Natural killer cell (primary cell): Measurements from ENCODE around the gene VPS18. TPM values are rescaled to one million over a fixed set of nuclear protein-coding genes. Genes with fewer than 3 reads are reported as not detected.
A peak's percentile ranks its signal among the peaks of the same experiment; 100 is the strongest.

ENCODE experiments used
- ATAC-seq, 3 donors: fragments of 150-1000 bp in 2 of 3; fragments of 200-7000 bp in 1 of 3; cut with Tn5 transposase; 1 replicate in 1 of 3; 2 replicates in 2 of 3; pipeline ENCODE4 v1.10.0; 2021; ENCODE audit warnings: mild to moderate bottlenecking in 2 of 3, moderate library complexity in 2 of 3
- DNase-seq, 2 donors: peaks; one replicate each; pipeline versions ENCODE4 v3.0.0 to v3.0.0-alpha.2; 2013 to 2021; ENCODE audit warnings: mixed read lengths in 1 of 2
- H3K27ac ChIP-seq: one replicate; pipeline ENCODE4 v1.5.1; 2013; ENCODE audit warnings: mild to moderate bottlenecking, low read length
- H3K27me3 ChIP-seq: one replicate; pipeline ENCODE4 v1.6.1; 2013; ENCODE audit warnings: low read length; ENCODE audit not compliant: control insufficient read depth, insufficient read depth
- H3K36me3 ChIP-seq: one replicate; pipeline ENCODE4 v1.6.1; 2013; ENCODE audit warnings: low read length; ENCODE audit not compliant: control insufficient read depth, insufficient read depth
- H3K4me1 ChIP-seq: one replicate; pipeline ENCODE4 v1.6.1; 2013; ENCODE audit warnings: low read length; ENCODE audit not compliant: control insufficient read depth, insufficient read depth
- H3K4me3 ChIP-seq: one replicate; pipeline ENCODE4 v1.5.1; 2013; ENCODE audit warnings: low read length
- H3K9me3 ChIP-seq: one replicate; pipeline ENCODE4 v1.6.1; 2013; ENCODE audit warnings: low read length; ENCODE audit not compliant: control insufficient read depth, insufficient read depth
- H3K27ac Mint-ChIP-seq, 2 donors: one replicate each; pipeline ENCODE4 v1.8.0; 2022; ENCODE audit warnings: mild to moderate bottlenecking in 2 of 2, mixed read lengths in 2 of 2, moderate library complexity in 1 of 2
- H3K27me3 Mint-ChIP-seq, 2 donors: one replicate each; pipeline ENCODE4 v1.8.0; 2022; ENCODE audit warnings: low read depth in 2 of 2, mixed read lengths in 2 of 2
- H3K36me3 Mint-ChIP-seq: one replicate; pipeline ENCODE4 v1.8.0; 2022; ENCODE audit warnings: mixed read lengths
- H3K4me1 Mint-ChIP-seq, 2 donors: one replicate each; pipeline ENCODE4 v1.8.0; 2022; ENCODE audit warnings: mixed read lengths in 2 of 2
- H3K4me3 Mint-ChIP-seq: one replicate; pipeline ENCODE4 v1.8.0; 2022; ENCODE audit warnings: mild to moderate bottlenecking, moderate library complexity, mixed read lengths
- H3K9me3 Mint-ChIP-seq, 2 donors: one replicate each; pipeline ENCODE4 v1.8.0; 2022; ENCODE audit warnings: mixed read lengths in 2 of 2
- WGBS: methylation state at CpG from one replicate; pipeline ENCODE4 v1.1.7; 2013; ENCODE audit warnings: missing lambda C conversion rate; ENCODE audit not compliant: insufficient coverage; 5-methylcytosine and 5-hydroxymethylcytosine counted together
- intact Hi-C: fragments of 100-400 bp; cut with micrococcal nuclease; formaldehyde crosslinking; loops from one replicate; pipeline ENCODE4 v1.14.2; 2022
- total RNA-seq, 4 donors: library from RNA; stranded (reverse); fragments of 120-200 nt in 1 of 4; gene quantifications; one replicate each; pipeline versions ENCODE4 v1.2.3 to v1.2.4, GENCODE V29; 2013 to 2022
- TF ChIP-seq, protein P1 (sequence below): fragments of 200-600 bp; IDR thresholded peaks from one replicate; pipeline ENCODE4 v1.8.0; 2022; ENCODE audit warnings: antibody characterized with exemption

Gene VPS18
- total RNA-seq, 3 donors from 2014 or later (not counting 1 experiment from before 2014, with no cell fraction given): 30.8 to 35.6 (median 34.1) TPM

DNA sequence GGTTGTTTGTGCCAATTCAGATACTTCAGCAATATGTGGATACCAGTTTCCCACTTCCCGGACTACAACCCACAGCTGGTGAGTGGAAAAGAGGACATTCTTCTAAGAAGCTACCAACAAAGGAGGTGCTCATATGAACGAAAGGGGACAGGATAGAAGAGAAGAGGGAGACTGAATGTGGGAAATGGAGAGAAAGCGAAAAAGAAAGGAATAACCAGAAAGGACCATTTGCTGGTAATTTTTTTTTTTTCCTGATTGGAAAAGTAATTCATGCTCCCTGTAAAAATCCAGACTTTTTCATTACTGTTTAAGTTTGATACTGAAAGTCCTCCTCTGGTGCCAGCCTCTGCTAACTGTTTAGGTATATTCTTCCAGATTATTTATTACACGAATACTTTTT is 57.5 kb downstream of the VPS18 start:
- ATAC-seq: no peak
- H3K27ac Mint-ChIP-seq: no peak overlapping the region

DNA sequence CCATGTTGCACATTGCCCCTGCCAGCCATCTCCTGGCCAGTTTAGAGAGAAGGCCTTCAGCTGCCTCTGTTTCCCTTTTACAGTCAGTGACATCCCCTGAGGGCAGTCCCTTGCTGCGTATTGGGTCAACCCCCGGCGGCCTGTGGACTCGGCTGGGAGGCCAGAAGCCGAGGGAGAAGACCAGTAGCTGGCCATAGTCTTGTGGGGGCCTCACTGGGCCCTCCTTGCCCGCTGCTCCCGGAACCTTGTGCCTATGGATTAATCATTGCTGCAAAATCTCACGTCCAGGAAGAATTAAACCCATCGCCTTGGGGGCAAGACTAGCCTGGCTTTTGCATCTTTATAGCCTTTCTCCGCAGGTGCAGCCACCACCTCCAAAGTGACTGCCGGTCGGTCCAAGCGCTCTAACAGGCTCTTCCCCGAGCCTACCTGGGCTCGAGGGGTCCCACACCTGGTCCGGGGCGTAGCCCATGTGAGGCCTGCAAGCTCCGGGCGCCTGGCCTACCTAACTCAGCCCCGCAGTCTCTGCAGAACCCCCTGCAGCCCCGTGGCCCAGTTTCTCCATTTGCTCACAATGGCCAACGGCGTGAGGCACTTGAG is 58.2 kb downstream of the VPS18 start:
- H3K4me1 Mint-ChIP-seq: peaks cover 0 to 11% of the 10 kb centered on the region in 2 donors
- DNase-seq: no peak
- Histone ChIP-seq H3K4me3 (peak overlapping the region; percentile 56), H3K27ac (peak overlapping the region; percentile 4), H3K9me3 (no peaks in the 10 kb centered on the region), H3K36me3 (no peaks in the 10 kb centered on the region), H3K4me1 (peaks cover 18% of the 10 kb centered on the region), H3K27me3 (no peaks in the 10 kb centered on the region)
- ATAC-seq: no peak
- TF ChIP-seq, protein P1, sequence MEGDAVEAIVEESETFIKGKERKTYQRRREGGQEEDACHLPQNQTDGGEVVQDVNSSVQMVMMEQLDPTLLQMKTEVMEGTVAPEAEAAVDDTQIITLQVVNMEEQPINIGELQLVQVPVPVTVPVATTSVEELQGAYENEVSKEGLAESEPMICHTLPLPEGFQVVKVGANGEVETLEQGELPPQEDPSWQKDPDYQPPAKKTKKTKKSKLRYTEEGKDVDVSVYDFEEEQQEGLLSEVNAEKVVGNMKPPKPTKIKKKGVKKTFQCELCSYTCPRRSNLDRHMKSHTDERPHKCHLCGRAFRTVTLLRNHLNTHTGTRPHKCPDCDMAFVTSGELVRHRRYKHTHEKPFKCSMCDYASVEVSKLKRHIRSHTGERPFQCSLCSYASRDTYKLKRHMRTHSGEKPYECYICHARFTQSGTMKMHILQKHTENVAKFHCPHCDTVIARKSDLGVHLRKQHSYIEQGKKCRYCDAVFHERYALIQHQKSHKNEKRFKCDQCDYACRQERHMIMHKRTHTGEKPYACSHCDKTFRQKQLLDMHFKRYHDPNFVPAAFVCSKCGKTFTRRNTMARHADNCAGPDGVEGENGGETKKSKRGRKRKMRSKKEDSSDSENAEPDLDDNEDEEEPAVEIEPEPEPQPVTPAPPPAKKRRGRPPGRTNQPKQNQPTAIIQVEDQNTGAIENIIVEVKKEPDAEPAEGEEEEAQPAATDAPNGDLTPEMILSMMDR: no peak
- H3K36me3 Mint-ChIP-seq: no peaks in the 10 kb centered on the region
- H3K27ac Mint-ChIP-seq: no peak overlapping the region
- H3K9me3 Mint-ChIP-seq: no peaks in the 10 kb centered on the region
- intact Hi-C loops: loop anchor here (2.0 kb wide), 1 partner anchor 46 kb away; no protein-coding TSS in a partner anchor
- H3K4me3 Mint-ChIP-seq: peak overlapping the region; percentile 68
- 61% methylated on average over 23 of the region's 23 CpGs for WGBS
- peaks cover 0 to 15% of the 10 kb centered on the region in 2 donors for H3K27me3 Mint-ChIP-seq

More for the DNA sequence above, 57.5 kb downstream of the VPS18 start:
- Mint-ChIP-seq H3K36me3 (no peaks in the 10 kb centered on the region), H3K9me3 (no peaks in the 10 kb centered on the region), H3K4me1 (peaks cover 0 to 11% of the 10 kb centered on the region in 2 donors), H3K4me3 (peak overlapping the region; percentile 55), H3K27me3 (peaks cover 0 to 15% of the 10 kb centered on the region in 2 donors)
- TF ChIP-seq, protein P1: no peak
- Histone ChIP-seq H3K36me3 (no peaks in the 10 kb centered on the region), H3K9me3 (no peaks in the 10 kb centered on the region), H3K4me3 (no peak overlapping the region), H3K27ac (no peak overlapping the region), H3K27me3 (no peaks in the 10 kb centered on the region), H3K4me1 (peaks cover 18% of the 10 kb centered on the region)
- WGBS: 100% methylated on average over 3 of the region's 4 CpGs
- intact Hi-C loops: loop anchor here (2.0 kb wide), 1 partner anchor 45 kb away; no protein-coding TSS in a partner anchor
- DNase-seq: no peak

DNA sequence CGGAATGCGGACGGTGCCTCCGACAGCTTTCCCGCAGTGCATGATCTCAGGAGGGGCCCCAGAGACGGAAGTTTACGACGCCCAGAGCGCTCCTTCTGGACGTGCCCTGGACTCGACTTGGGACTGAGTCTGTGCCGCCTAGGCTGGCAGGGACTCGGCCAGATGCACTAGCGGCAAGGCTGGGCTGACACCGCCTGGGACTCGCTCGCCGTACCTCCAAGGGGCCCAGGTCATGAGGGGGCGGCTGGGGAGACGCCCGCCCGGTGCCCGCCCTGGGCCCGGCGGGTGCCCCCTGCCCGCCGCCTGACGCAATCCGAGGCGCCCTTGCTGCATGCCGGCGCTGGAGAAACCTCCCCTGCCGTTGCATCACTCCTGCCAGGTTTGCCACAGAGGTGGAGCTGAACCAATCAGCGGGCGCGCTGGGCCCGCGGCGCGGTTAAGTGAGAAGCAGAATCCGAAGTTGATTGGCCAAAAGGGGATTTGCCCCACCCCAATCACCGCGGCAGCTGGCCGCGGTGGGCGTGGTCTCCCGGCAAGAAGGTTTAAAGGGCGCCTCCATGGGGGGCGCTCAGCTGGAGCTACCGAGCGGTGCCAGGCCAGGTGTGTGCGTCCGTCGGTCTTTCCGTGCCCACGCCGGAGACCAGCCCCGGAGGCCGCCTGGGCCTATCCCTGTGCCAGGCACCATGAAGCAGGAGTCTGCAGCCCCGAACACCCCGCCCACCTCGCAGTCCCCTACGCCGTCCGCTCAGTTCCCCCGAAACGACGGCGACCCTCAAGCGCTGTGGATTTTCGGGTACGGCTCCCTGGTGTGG is 58.9 kb downstream of the VPS18 start, which contains the start of gene CHAC1:
Gene CHAC1, plus strand, starts transcription at position 571 of the 812 bp plus-strand sequence. Its CDS starts 113 bp downstream, at position 684.
- Mint-ChIP-seq H3K27me3 (peaks cover 0 to 7% of the 10 kb centered on the region in 2 donors), H3K4me3 (peak within 1 kb of the TSS; percentile 87), H3K9me3 (no peaks in the 10 kb centered on the region), H3K27ac (peak within 1 kb of the TSS; percentile 48 to 86), H3K4me1 (peaks cover 0 to 11% of the 10 kb centered on the region in 2 donors), H3K36me3 (no peaks in the 10 kb centered on the region)
- Histone ChIP-seq H3K9me3 (no peaks in the 10 kb centered on the region), H3K4me3 (peak within 1 kb of the TSS; percentile 56), H3K4me1 (peaks cover 18% of the 10 kb centered on the region), H3K27ac (peak within 1 kb of the TSS; percentile 4), H3K27me3 (no peaks in the 10 kb centered on the region), H3K36me3 (no peaks in the 10 kb centered on the region)
- under 1% methylated on average over 72 of the region's 72 CpGs for WGBS
- TF ChIP-seq, protein P1: peak; percentile 11
- intact Hi-C loops: loop anchor here (2.0 kb wide), 1 partner anchor 46 kb away; no protein-coding TSS in a partner anchor
- DNase-seq (peak; percentile 83 to 97), ATAC-seq (peak; percentile 93 to 97 (median 94))

Other genes starting within 250 kb of the VPS18 start
- gene RAD51, start 199.3 kb upstream of the VPS18 start, total RNA-seq: 1 to 10 TPM; 1.2 to 5.0 (median 4.0) TPM
- 10 to 100 TPM; 52.8 to 82.3 (median 72.0) TPM for gene RMDN3, start 139.2 kb upstream of the VPS18 start, total RNA-seq
- gene GCHFR, start 130.4 kb upstream of the VPS18 start, total RNA-seq: 10 to 100 TPM; 17.5 to 25.9 (median 25.9) TPM
- 1 to 10 TPM in 1 of 3 donors, under 1 TPM in 2; 0.64 to 1.4 (median 0.80) TPM for gene C15orf62, start 124.5 kb upstream of the VPS18 start, total RNA-seq
- gene ZFYVE19, start 87.4 kb upstream of the VPS18 start, total RNA-seq: 10 to 100 TPM; 16.4 to 19.7 (median 18.5) TPM
- gene DNAJC17, start 87.0 kb upstream of the VPS18 start, total RNA-seq: 10 to 100 TPM; 36.2 to 64.9 (median 50.0) TPM
- gene PPP1R14D, start 65.7 kb upstream of the VPS18 start, total RNA-seq: not detected
- gene SPINT1, start 50.4 kb upstream of the VPS18 start, total RNA-seq: 1 to 10 TPM in 2 of 3 donors, under 1 TPM in 1; 0.41 to 3.1 (median 1.7) TPM
- gene RHOV, start 20.2 kb upstream of the VPS18 start, total RNA-seq: not detected
- gene DLL4, start 34.9 kb downstream of the VPS18 start, total RNA-seq: under 1 TPM in 2 of 3 donors, not detected in 1; 0.10 to 0.16 TPM
- 1 to 10 TPM in 2 of 3 donors, not detected in 1; 1.1 to 1.7 TPM for gene CHAC1, start 59.0 kb downstream of the VPS18 start, total RNA-seq
- gene INO80, start 221.8 kb downstream of the VPS18 start, total RNA-seq: 10 to 100 TPM; 36.4 to 45.7 (median 43.9) TPM